ENCODE data around the gene SEC63.
"Not testable (repeated sequence)": the region's sequence is repeated elsewhere in the genome, so short reads cannot be mapped to it uniquely, and the experiment has no call there.

DNA sequence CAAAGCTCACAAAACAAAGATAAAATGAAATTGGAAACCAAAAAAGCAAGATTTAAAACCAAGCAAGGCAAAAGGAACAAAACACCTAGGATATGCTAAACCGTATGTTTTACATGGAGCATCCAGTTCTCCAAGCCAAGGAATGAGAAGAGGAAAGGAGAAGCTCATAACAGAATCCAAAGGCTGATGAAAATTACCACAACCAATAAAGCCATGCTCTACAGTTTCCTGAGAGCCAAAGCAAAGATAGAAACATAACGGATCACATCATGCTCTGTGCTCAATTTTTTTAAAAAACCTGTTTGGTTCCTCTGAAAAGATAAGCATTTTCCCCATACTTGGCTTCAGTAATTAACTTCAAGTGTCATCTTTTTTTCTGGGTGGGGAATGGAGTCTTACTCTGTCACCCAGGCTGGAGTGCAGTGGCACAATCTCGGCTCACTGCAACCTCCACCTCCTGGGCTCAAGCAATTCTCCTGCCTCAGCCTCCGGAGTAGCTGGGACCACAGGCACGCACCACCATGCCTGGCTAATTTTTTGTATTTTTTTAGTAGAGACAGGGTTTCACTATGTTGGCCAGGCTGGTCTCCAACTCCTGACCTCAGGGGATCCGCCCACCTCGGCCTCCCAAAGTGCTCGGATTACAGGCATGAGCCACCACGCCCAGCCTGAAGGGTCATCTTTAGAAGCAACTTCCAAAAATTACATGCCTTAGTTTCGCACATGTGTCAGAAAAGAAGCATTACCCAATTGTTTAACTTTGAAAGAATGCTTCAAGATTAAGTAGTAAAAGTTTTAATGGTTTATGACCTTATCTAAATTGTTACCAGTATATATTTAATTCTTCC is 31.1 kb downstream of the SEC63 start:
- not testable (repeated sequence) for TF ChIP-seq POLR2A (IDR thresholded peaks at IDR 0.05; ENCODE audit: low read length); GATA1 (IDR thresholded peaks at IDR 0.05; ENCODE audit: low read depth, low read length)

All from erythroblast (primary cell).